GM18526 (cell line): ENCODE measurements around the gene INTS11.
A peak's percentile ranks its signal among the peaks of the same experiment; 100 is the strongest.

ENCODE experiments used
- POLR2A ChIP-seq: IDR thresholded peaks from 3 replicates; pipeline ENCODE4 v1.6.1; 2011; ENCODE audit not compliant: insufficient read length; ENCODE audit errors: extremely low read depth

The INTS11 gene

DNA sequence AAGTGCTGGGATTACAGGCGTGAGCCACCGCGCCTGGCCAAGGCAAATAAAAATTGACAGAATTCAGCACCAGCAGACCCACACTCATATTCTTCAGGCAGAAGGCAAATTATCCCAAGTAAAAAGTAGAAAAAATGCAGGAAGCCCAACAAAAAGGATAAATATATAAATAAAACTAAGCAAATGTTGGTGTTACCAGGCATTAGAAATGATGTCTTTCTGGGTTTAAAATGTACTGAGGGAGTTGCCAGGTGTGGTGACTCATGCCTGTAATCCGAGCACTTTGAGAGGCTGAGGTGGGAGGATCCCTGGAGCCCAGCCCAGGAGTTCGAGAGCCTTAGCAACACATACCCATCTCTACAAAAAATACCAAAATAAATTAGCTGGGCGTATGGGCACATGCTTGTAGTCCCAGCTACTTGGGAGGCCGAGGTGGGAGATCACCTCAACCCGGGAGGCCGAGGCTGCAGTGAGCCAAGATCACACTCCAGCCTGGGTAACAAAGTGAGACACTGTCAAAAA, 6.3 kb downstream of the INTS11 start:
- TF ChIP-seq POLR2A: no peak

DNA sequence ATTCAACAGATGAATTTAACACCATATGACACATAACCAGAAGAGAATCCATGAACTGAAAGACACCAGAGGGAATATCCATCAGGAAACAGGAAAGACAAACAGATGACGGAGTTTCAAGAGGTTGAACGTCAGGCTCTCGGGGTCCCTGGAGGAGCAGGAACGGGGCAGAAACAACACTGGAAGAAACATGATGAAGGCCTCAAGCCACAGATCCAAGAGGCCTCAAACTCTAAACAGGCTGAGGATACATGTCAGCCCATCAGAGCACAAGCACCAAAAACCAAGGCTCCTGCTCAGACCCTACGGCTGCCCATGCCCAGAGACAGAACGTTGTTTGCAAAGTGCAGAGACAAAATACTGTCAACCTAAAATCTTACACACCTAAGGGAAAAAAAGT, 7.0 kb downstream of the INTS11 start:
- no peak for TF ChIP-seq POLR2A

DNA sequence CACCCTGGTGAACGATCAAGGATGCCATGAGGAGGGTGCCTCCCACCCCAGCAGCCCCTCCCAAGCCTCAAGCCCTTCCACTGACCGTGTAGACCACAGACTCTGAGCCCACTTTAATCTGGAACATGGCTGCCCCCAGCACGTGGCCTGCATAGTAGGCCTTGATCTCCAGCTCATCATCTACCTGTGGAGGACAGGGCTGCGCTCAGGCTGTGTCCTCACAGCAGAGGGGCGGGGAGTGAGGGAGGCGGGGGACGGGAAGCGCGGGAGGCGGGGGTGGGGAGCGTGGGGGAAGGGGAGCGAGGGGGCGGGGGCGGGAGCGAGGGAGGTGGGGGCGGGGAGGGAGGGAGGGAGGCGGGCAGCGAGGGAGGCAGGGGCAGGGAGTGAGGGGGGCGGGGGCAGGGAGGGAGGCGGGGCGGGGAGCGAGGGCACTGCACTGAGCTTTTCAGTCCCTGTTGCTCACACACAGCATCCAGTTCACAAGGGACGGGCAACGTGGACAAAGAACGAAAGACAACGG, 9.0 kb downstream of the INTS11 start:
- no peak for TF ChIP-seq POLR2A

DNA sequence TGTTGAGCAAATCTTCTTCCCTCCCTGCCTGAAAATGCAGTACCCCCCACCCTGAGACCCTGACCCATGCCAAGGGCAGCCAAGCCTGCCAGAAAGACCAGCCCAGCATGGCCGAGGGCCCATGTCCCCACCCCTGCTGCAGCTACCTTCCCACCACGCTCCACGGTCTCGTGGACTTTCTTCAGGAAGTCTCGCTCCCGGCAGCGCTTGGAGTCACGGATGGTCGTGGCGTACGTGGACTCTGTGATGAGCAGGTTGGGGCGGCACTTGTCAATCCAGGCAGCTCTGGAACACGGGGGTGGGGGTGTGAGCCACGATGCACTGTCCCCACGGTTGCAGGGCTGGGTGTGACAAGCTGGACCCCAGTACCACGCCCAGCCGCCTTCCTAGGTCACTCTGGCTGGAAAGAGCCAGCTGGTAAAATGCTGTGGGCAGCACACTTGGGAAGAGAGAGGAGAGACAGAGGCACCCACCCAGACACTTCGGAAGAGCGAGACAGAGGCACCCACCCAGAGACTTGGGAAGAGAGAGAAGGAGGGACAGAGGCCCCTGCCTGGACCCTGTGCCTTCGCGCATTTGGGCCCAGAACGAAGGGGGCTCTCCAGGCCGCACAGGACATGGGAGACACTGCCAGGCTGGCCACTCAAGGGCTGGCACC, 9.7 kb downstream of the INTS11 start:
- TF ChIP-seq POLR2A: no peak

DNA sequence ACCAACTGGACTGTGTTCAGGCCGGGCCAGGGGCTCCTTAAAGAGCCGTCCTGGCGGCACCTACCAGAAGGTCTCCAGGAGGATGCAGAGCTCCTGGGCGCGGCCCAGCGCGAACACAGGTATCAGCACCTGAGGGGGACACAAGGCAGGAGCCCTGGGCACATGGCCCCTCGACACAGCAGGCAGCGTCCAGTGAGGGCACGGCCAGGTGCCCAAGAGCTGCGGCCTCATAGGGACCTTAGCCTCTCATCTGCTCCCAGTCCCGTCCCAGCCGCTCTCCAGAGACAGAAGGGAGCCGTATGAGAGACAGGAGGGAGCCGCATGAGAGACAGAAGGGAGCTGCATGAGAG, 10.2 kb downstream of the INTS11 start:
- TF ChIP-seq POLR2A: no peak

DNA sequence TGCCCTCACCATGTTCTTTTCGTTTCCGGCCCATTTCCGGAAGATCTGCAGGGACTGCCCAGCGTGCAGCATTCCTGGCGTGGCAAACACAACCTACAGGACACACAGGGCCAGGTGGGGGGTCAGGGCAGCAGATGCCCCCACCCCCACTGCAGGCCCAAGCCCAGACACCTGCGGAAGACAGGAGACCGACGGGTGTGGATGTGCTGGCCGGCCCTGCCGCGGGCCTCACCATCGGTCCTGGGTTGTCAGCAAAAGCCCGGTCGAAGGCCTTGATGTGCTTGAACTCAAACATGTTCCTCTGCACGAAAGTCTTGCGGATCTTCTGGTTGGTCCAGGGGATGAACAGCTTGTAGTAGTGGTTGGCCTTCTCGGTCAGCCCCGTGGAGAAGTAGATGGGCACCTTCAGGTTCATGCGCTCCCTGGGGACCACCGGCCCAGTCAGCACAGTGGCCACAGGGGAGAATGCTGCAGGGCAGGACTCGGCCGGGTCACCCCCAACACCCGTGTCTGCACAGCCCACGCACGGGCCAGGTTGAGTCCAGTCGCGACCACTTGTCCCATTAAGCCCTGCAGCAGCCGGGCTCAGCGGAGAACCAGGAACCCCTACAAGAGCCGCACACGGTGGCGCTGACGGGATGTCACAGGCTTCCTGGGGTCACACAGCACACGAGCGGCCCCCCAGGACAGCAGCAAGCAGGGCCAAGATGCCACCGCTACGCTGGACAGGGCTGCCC, 10.8 kb downstream of the INTS11 start:
- no peak for TF ChIP-seq POLR2A

DNA sequence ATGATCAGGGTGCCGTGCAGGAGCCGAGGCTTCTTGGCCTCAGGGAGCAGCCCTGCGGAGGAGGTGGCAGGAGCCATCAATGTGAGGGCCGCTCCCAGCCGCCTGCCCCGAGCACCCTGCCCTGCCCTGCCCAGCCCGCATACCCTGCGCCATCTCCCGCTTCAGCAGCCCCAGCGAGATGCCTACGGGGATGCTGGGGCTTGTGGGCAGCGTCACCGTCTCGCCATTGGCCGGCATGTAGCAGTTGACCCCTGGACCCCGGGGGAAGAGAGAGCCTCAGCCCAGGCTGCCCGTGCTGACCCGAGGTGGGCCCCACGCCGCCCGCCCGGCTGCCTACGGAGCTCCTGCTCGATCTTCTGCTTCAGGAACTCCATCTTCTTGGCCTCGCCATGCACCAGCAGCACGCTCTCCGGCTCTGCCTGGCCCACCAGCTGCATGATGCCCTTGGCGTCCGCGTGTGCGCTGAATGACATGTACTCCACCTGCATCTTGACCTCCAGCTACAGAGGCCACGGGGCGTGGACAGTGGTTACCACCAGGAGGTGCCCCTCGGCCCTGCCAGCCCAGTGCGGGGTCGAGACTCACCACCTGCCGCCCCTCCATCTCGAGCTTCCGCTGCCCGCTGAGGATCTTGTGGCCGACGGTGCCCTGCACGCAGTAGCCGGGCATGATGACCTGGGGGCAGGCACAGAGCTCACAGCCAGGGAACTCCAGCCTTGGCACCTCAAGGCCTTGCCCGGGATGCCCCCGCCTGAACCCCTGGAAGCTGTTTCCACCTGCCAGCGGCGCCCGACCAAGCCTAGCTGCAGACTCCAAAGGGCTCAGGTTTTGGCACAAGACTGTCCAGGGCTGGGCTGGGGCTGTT, 11.8 kb downstream of the INTS11 start:
- TF ChIP-seq POLR2A: no peak

DNA sequence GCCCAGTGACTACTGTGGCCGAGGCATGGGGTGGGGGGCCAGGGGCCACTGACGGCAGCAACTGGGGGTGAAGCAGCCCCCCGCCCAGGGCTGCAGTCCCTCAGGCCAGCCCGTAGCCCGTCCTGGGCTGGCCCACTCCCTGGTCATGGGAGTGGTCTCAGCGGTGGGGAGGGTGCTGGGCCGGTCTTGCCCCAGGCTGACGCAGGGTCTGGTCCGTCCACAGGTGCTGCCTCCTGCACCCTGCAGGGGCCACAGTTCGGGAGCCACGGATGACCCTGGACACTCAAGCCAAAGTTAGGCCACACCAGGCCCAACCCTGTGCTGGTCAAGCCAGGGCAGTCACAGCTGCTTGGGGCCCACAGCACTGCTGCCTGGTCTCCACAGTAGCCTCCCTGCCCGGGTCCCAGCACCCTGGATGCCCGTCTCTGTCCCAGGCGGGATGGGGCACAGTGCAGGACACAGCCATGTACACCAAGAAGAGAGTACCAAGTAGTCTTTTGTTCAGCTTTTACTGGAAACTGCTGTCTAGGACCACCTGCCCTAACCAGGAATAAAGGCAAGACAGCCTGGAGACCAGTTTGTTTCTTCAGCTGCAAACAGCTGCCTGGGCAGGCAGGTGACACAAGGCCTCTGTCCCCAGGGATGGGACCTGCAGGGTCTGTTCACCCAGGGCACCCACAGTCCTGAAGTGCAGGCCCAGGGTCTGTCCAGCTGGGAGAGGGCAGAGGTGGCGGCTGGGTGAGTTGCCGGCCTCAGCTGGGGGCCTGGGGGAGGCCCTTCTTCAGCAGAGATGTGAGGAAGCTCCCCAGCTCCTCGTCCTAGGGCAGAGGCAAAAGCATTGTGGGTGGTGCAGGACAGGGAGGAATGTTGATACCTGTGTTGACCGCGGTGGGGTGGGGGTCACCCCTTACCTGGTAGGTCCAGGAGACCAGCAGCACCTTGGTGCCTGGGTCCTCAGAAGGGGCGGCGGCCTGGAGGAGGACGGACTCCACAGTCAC, 13.1 kb downstream of the INTS11 start:
- no peak for TF ChIP-seq POLR2A

DNA sequence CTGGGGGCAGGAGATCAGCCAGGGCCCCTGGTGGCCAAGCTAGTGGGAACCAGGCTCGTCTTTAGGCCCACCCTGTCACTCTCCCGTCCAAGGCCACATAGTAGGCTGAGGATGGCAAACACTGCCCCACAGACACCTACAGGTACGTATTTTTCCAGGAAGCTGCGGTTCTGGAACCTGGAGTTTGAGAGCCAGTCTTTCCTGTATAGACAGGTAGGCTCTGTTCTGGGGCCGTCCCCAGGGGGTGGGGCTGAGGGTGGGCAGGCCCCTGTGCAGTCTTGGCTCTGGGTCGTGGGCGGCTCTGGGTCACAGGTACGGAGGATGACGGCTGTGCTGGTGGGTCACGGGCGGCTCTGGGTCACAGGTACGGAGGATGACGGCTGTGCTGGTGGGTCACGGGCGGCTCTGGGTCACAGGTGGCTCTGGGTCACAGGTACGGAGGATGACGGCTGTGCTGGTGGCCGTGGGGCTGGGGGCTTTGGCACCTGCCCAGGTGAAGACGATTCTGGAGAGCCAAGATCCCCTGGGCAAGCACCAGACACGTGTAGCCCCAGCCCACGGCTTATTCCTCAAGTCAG, 13.9 kb downstream of the INTS11 start:
- TF ChIP-seq POLR2A: no peak

DNA sequence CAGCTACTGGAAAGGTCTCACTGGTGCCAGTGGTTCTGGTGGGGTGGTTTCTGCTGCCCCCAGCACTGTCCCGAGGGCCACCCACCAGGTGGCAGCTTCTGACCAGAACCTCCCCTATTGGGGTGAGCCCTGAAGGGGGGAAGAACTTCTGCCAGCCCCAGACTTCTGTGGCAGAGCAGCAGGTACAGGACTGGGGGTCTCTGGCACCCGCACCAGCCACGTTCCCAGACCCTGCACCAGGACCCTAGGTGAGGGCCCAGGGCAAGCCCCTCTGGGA, 14.4 kb downstream of the INTS11 start:
- TF ChIP-seq POLR2A: no peak

DNA sequence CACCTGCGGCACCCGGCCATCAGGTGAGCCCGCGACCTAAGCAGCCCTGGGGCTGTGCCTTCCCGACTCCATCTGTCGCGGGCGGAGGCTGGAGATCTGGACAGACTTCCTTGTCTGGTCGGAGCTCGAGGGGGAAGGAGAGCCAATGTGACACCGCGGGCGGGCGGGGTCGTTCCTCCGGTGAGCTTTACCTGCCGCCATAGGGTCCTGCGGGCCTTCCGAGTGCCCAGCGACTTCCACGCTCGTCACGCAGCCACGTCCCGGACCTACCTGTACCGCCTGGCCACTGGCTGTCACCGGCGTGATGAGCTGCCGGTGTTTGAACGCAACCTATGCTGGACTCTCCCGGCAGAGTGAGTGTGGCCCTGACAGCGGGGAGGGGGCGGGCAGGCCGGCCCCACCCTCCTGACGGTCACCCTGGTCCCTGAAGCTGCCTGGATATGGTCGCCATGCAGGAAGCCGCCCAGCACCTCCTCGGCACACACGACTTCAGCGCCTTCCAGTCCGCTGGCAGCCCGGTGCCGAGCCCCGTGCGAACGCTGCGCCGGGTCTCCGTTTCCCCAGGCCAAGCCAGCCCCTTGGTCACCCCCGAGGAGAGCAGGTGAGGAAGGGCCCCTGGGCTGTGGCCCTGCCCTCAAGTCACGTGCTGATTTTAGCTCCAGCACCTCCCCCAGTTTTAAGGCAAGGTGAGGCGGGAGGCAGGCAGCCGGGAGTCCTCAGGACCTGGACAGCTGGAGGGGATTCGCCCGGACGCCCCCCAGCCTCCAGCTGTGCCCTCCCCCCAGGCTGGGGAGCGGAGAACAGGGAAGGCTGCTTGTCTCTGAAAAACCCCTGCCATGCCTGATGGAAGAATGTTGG, 15.0 kb downstream of the INTS11 start:
- TF ChIP-seq POLR2A: no peak

DNA sequence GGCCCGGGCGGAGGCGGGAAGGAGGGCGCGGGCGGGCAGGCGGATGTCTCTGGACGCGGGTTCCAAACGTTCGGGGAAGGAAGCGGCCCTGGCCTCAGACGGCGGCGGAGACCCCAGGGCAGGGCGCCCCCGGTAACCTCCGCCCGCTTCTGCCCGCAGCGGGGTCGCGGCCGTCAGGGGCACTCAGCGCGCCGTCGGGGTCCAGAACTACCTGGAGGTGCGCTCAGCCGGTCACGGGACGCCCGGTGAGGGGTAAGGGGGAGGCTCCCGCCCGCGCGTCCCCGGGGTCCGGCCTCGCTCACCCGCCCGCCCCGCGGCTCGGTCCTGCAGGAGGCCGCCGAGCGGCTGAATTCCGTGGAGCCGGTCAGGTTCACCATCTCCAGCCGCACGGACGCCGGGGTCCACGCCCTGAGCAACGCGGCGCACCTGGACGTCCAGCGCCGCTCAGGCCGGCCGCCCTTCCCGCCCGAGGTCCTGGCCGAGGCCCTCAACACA, 15.7 kb downstream of the INTS11 start:
- no peak for TF ChIP-seq POLR2A

DNA sequence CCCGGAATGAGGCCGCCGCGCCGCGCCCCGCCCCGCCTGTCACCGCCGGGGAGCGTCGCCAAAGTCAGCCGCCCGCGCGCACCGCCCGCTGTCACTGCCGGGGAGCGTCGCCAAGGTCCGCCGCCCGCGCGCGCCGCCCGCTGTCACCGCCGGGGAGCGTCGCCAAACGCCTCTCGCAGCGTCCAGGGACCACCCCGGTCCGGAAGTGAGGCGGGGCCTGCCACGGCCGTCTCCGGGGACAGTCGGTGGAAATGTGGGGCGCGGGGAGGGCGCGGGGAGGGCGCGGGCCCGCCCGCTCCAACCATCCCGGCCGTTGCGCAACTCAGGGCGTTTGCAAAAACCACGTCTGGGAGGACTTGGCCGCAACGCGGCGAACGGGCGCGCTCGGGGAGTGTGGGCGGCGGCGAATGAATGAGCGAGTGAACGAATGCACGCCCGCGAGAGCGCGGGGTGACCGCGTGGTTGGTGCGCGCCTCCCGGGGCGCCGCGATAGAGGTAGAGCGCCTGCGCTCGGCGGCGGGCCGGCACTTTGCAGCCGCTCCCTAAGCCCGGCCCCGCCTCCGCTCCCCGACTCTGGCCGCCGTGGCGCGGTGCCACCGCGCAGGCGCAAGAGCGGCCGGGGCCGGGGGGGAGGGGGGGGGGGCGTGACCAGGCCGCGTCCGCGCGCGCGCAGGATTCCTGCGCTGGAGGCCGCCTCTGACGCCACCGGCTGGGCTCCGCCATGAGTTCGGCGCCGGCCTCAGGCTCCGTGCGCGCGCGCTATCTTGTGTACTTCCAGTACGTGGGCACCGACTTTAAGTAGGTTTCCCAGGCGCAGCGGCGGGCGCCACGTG, 16.3 kb downstream of the INTS11 start, which contains the start of the genes ACAP3 and PUSL1:
Gene ACAP3, minus strand, starts transcription at position 8 of the 833 bp plus-strand sequence. CDS start 115 bp downstream, outside the sequence.
Gene PUSL1, plus strand, starts transcription at position 675 of the 833 bp plus-strand sequence. Its CDS starts 47 bp downstream, at position 722.
- TF ChIP-seq POLR2A: peak; percentile 2
